Measurements from ENCODE around the gene SMIM45.

SMIM45 gene

GRCh38 chr22:41995211-41995610, 43.3 kb downstream of the SMIM45 start:
- POLR2A ChIA-PET (ENCODE audit: unreplicated experiment): no interaction called here
- no TSS peak for BruUV-seq (replicated peaks)

GRCh38 chr22:41996826-41997225, 44.9 kb downstream of the SMIM45 start:
- no peak overlapping the region for H3K4me3 ChIP-seq
- BruUV-seq (replicated peaks): no TSS peak
- intact Hi-C loops (cut with micrococcal nuclease; ENCODE audit: unreplicated experiment): no loop called here
- H4K20me1 ChIP-seq (ENCODE audit: insufficient read depth): no peaks in the 10 kb centered on the region
- H3F3A ChIP-seq (ENCODE audit: insufficient read depth, low read depth): peaks cover 9% of the 10 kb centered on the region; the same call in 1 of the 2 replicates
- H3K27ac ChIP-seq: no peak overlapping the region
- H3K4me1 ChIP-seq (replicated peaks; ENCODE audit: insufficient read depth): peaks cover 16% of the 10 kb centered on the region
- no peak overlapping the region for H3K4me2 ChIP-seq
- CTCF ChIA-PET: no interaction called here
- H3K79me2 ChIP-seq (ENCODE audit: low read depth): peaks cover 6% of the 10 kb centered on the region; the same call in 1 of the 2 replicates
- no peaks in the 10 kb centered on the region for H3K9me2 ChIP-seq (ENCODE audit: insufficient read depth)
- no peaks in the 10 kb centered on the region for H3K36me3 ChIP-seq (ENCODE audit: low read depth)
- POLR2A ChIA-PET (ENCODE audit: unreplicated experiment): no interaction called here
- no peaks in the 10 kb centered on the region; the same call in 1 of the 2 replicates for H3K9me3 ChIP-seq (ENCODE audit: insufficient read depth, low read depth)
- no peak for TF ChIP-seq EZH2 (IDR thresholded peaks at IDR 0.05; ENCODE audit: low read depth)
- no peak for TF ChIP-seq CTCF (conservative IDR thresholded peaks at IDR 0.05)
- no peak overlapping the region for H2AFZ ChIP-seq
- DNase-seq: no peak
- peaks cover 3% of the 10 kb centered on the region; the same call in 1 of the 2 replicates for H3K27me3 ChIP-seq (ENCODE audit: insufficient read depth, low read depth)

More at GRCh38 chr22:41995211-41995610, 43.3 kb downstream of the SMIM45 start:
- DNase-seq: no peak
- CTCF ChIA-PET: no interaction called here
- no peaks in the 10 kb centered on the region for H3K9me2 ChIP-seq (ENCODE audit: insufficient read depth)
- H3F3A ChIP-seq (ENCODE audit: insufficient read depth, low read depth): peaks cover 9% of the 10 kb centered on the region; the same call in 1 of the 2 replicates
- H3K27ac ChIP-seq: no peak overlapping the region
- intact Hi-C loops (cut with micrococcal nuclease; ENCODE audit: unreplicated experiment): no loop called here
- H3K36me3 ChIP-seq (ENCODE audit: low read depth): no peaks in the 10 kb centered on the region
- H4K20me1 ChIP-seq (ENCODE audit: insufficient read depth): no peaks in the 10 kb centered on the region
- H3K4me2 ChIP-seq: no peak overlapping the region
- peaks cover 10% of the 10 kb centered on the region; the same call in 1 of the 2 replicates for H3K27me3 ChIP-seq (ENCODE audit: insufficient read depth, low read depth)
- no peak overlapping the region; the same call in 1 of the 2 replicates for H2AFZ ChIP-seq
- H3K4me1 ChIP-seq (replicated peaks; ENCODE audit: insufficient read depth): peaks cover 16% of the 10 kb centered on the region
- H3K9me3 ChIP-seq (ENCODE audit: insufficient read depth, low read depth): no peaks in the 10 kb centered on the region
- TF ChIP-seq CTCF (conservative IDR thresholded peaks at IDR 0.05) (no peak), EZH2 (IDR thresholded peaks at IDR 0.05; ENCODE audit: low read depth) (no peak)
- peaks cover 6% of the 10 kb centered on the region; the same call in 1 of the 2 replicates for H3K79me2 ChIP-seq (ENCODE audit: low read depth)
- H3K4me3 ChIP-seq: no peak overlapping the region

- Histone ChIP-seq H3K4me3 (peak within 1 kb of the TSS; percentile 76), H3K27me3 (ENCODE audit: insufficient read depth, low read depth) (peaks cover 3% of the 10 kb centered on the region; the same call in 1 of the 2 replicates), H3K27ac (no peak within 1 kb of the TSS), H3K9me3 (ENCODE audit: insufficient read depth, low read depth) (no peaks in the 10 kb centered on the region; the same call in 1 of the 2 replicates), H3K9me2 (ENCODE audit: insufficient read depth) (no peaks in the 10 kb centered on the region), H3K36me3 (ENCODE audit: low read depth) (no peaks in the 10 kb centered on the region), H3F3A (ENCODE audit: insufficient read depth, low read depth) (peaks cover 9% of the 10 kb centered on the region; the same call in 1 of the 2 replicates), H4K20me1 (ENCODE audit: insufficient read depth) (no peaks in the 10 kb centered on the region), H3K79me2 (ENCODE audit: low read depth) (peaks cover 6% of the 10 kb centered on the region; the same call in 1 of the 2 replicates), H3K4me2 (peak within 1 kb of the TSS; percentile 77), H3K4me1 (replicated peaks; ENCODE audit: insufficient read depth) (peaks cover 16% of the 10 kb centered on the region), H2AFZ (peak within 1 kb of the TSS; percentile 93)
- BruUV-seq (replicated peaks): no TSS peak
- DNase-seq: peak; percentile 72 to 89
- intact Hi-C loops (cut with micrococcal nuclease; ENCODE audit: unreplicated experiment): loop anchor here (1.0 to 2.0 kb wide), 2 partner anchors 24 to 72 kb away; partner anchors contain the start of gene NAGA
- ChIA-PET CTCF (no interaction called here), POLR2A (ENCODE audit: unreplicated experiment) (interaction anchor here (0.8 to 0.9 kb wide), 2 partner anchors 92 to 615 kb away, joined by 4 to 31 read pairs; partner anchors contain the start of gene NDUFA6)
- TF ChIP-seq EZH2 (IDR thresholded peaks at IDR 0.05; ENCODE audit: low read depth): no peak
- TF ChIP-seq CTCF (conservative IDR thresholded peaks at IDR 0.05): no peak
These were observed 46.7 kb downstream of the SMIM45 start, which contains the start of gene WBP2NL for GRCh38 chr22:41998361-41999261. TSS of gene WBP2NL (plus strand) at chr22:41998788. CDS start at chr22:41998819, 31 bp downstream.

All from PC-9 (cell line).